Trophoblast cell (in vitro differentiated cells and primary cell): ENCODE measurements around the gene NHP2.

Experiments
- DNase-seq, 2 donors: peaks; one replicate each; pipeline ENCODE4 v3.0.0-alpha.2; 2016
- H2AFZ ChIP-seq: 2 replicates; pipeline ENCODE4 v1.6.1; 2013; ENCODE audit warnings: low read length, moderate library complexity, mild to moderate bottlenecking; ENCODE audit not compliant: insufficient read depth, poor library complexity
- H2AK5ac ChIP-seq: 2 replicates; pipeline ENCODE4 v1.6.1; 2013; ENCODE audit warnings: mild to moderate bottlenecking, low read length
- H2BK120ac ChIP-seq: 2 replicates; pipeline ENCODE4 v1.6.1; 2013; ENCODE audit warnings: low read length, mild to moderate bottlenecking, moderate library complexity; ENCODE audit not compliant: insufficient read depth, poor library complexity
- H2BK12ac ChIP-seq: 2 replicates; pipeline ENCODE4 v1.6.1; 2013; ENCODE audit warnings: mild to moderate bottlenecking, low read length, moderate library complexity
- H2BK5ac ChIP-seq: 2 replicates; pipeline ENCODE4 v1.6.1; 2013; ENCODE audit warnings: low read length, low read depth, moderate library complexity, mild to moderate bottlenecking; ENCODE audit not compliant: poor library complexity
- H3K14ac ChIP-seq: 2 replicates; pipeline ENCODE4 v1.6.1; 2013; ENCODE audit warnings: mild to moderate bottlenecking, low read length
- H3K18ac ChIP-seq: 2 replicates; pipeline ENCODE4 v1.6.1; 2013; ENCODE audit warnings: mild to moderate bottlenecking, low read length
- H3K23ac ChIP-seq: 2 replicates; pipeline ENCODE4 v1.6.1; 2013; ENCODE audit warnings: low read length
- H3K27ac ChIP-seq: 2 replicates; pipeline ENCODE4 v1.5.1; 2013; ENCODE audit warnings: low read depth, mild to moderate bottlenecking, inconsistent platforms, low read length, moderate library complexity
- H3K27me3 ChIP-seq: 2 replicates; pipeline ENCODE4 v1.6.1; 2013; ENCODE audit warnings: inconsistent platforms, mild to moderate bottlenecking, low read length, moderate library complexity; ENCODE audit not compliant: insufficient read depth
- H3K36me3 ChIP-seq, 2 experiments: 1 replicate in 1 of 2; 2 replicates in 1 of 2; pipeline ENCODE4 v1.6.1; 2013; ENCODE audit warnings: low read length in 2 of 2, mild to moderate bottlenecking in 2 of 2, moderate library complexity in 1 of 2; ENCODE audit not compliant: insufficient read depth in 2 of 2, control insufficient read depth in 1 of 2
- H3K4ac ChIP-seq: 2 replicates; pipeline ENCODE4 v1.6.1; 2013; ENCODE audit warnings: low read depth, mild to moderate bottlenecking, low read length, moderate library complexity
- H3K4me1 ChIP-seq, 2 experiments: 1 replicate in 1 of 2; 2 replicates in 1 of 2; pipeline ENCODE4 v1.6.1; 2013; ENCODE audit warnings: low read length in 2 of 2, mild to moderate bottlenecking in 2 of 2, moderate library complexity in 1 of 2; ENCODE audit not compliant: insufficient read depth in 2 of 2, control insufficient read depth in 1 of 2
- H3K4me2 ChIP-seq: 2 replicates; pipeline ENCODE4 v1.6.1; 2013; ENCODE audit warnings: inconsistent platforms, mild to moderate bottlenecking, low read length, moderate library complexity
- H3K4me3 ChIP-seq: 2 replicates; pipeline ENCODE4 v1.5.1; 2013; ENCODE audit warnings: mild to moderate bottlenecking, low read depth, low read length, inconsistent platforms
- H3K79me1 ChIP-seq: one replicate; pipeline ENCODE4 v1.6.1; 2013; ENCODE audit warnings: low read length
- H3K79me2 ChIP-seq: 2 replicates; pipeline ENCODE4 v1.6.1; 2013; ENCODE audit warnings: low read length, mild to moderate bottlenecking; ENCODE audit not compliant: control insufficient read depth, insufficient read depth, poor library complexity
- H3K9ac ChIP-seq: 2 replicates; pipeline ENCODE4 v1.6.1; 2013; ENCODE audit warnings: mild to moderate bottlenecking, low read length
- H3K9me3 ChIP-seq: 2 replicates; pipeline ENCODE4 v1.6.1; 2013; ENCODE audit warnings: low read depth, mild to moderate bottlenecking, control low read depth, inconsistent platforms, low read length; ENCODE audit not compliant: insufficient read depth
- H4K12ac ChIP-seq: 2 replicates; pipeline ENCODE4 v1.6.1; 2013; ENCODE audit warnings: low read depth, mild to moderate bottlenecking, low read length, moderate library complexity
- H4K8ac ChIP-seq: 2 replicates; pipeline ENCODE4 v1.6.1; 2013; ENCODE audit warnings: low read depth, mild to moderate bottlenecking, low read length, moderate library complexity
- H4K91ac ChIP-seq: one replicate; pipeline ENCODE4 v1.6.1; 2013; ENCODE audit warnings: low read depth, mild to moderate bottlenecking, low read length, moderate library complexity
- WGBS: extraction: QIAGEN DNeasy Blood & Tissue Kit; methylation state at CpG from one replicate; pipeline ENCODE4 v1.1.7; 2013; ENCODE audit warnings: missing lambda C conversion rate; ENCODE audit not compliant: insufficient read length, insufficient coverage; ENCODE audit errors: extremely low coverage; 5-methylcytosine and 5-hydroxymethylcytosine counted together

Gene NHP2

DNA sequence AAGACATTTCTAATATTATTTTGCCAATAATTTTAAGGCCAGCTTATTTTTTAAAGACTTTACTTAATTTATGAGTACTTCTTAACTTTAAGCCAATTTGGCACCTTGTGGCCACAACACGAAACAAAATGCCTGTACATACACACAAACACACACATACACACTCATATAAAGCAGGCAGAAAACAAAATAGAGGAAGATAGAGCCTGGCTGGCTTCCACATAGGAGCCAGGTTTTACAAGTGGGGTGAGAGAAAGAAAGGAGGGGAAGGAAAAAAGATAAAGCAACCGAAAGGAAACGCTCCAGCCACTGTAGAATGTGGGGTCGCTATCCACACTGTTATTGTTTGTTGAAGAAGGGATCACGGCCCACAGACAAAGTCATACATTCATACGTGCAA lies 23.1 kb upstream of the NHP2 start:
- Histone ChIP-seq H2BK120ac (no peak overlapping the region), H3K4me2 (no peak overlapping the region), H2BK5ac (no peak overlapping the region), H2BK12ac (no peak overlapping the region), H3K27ac (no peak overlapping the region), H3K18ac (no peak overlapping the region), H3K27me3 (no peaks in the 10 kb centered on the region), H3K9ac (no peak overlapping the region), H3K14ac (no peak overlapping the region), H3K36me3 (no peaks in the 10 kb centered on the region), H3K79me2 (no peaks in the 10 kb centered on the region), H3K4ac (no peak overlapping the region), H4K91ac (no peak overlapping the region), H3K4me1 (no peaks in the 10 kb centered on the region), H4K8ac (no peak overlapping the region), H2AK5ac (no peak overlapping the region), H3K79me1 (no peaks in the 10 kb centered on the region), H3K23ac (no peak overlapping the region), H3K9me3 (no peaks in the 10 kb centered on the region), H4K12ac (no peak overlapping the region), H3K4me3 (no peak overlapping the region), H2AFZ (no peak overlapping the region)
- DNase-seq, result no peak
- no CpG with 5 or more reads among the region's 6 CpGs for WGBS

DNA sequence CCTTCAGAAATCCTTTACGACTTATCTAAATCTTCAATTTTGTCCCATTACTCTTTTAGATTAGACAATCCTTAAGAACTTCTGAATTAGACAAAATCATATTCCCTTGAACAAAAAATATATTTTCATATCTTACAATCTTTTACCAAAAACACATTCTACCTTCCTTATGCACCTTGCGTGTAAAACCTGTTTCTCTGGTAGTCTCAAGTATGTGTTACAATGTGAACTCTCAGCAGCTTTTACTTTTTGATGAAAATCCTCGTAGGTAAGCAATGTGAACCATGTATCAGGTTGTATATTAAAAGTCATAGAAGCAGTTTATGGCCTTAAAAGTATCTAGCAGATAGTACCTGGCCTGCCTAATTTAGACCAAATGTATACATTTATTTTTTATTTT lies 20.8 kb upstream of the NHP2 start:
- H3K27me3 ChIP-seq, result no peaks in the 10 kb centered on the region
- no peak overlapping the region for H4K91ac ChIP-seq
- H2BK5ac ChIP-seq, result no peak overlapping the region
- no peak overlapping the region for H2BK120ac ChIP-seq
- H3K9me3 ChIP-seq, result no peaks in the 10 kb centered on the region
- H2BK12ac ChIP-seq, result no peak overlapping the region
- no peak for DNase-seq
- no peaks in the 10 kb centered on the region for H3K4me1 ChIP-seq
- H2AK5ac ChIP-seq, result no peak overlapping the region
- H3K27ac ChIP-seq, result no peak overlapping the region
- H3K36me3 ChIP-seq, result no peaks in the 10 kb centered on the region
- no peak overlapping the region for H4K8ac ChIP-seq
- H3K79me2 ChIP-seq, result no peaks in the 10 kb centered on the region
- H2AFZ ChIP-seq, result no peak overlapping the region
- no peaks in the 10 kb centered on the region for H3K79me1 ChIP-seq
- no peak overlapping the region for H3K9ac ChIP-seq
- no peak overlapping the region for H3K4me2 ChIP-seq
- WGBS, result 100% methylated on average over 1 of the region's 3 CpGs
- no peak overlapping the region for H3K4me3 ChIP-seq
- H4K12ac ChIP-seq, result no peak overlapping the region
- H3K14ac ChIP-seq, result no peak overlapping the region
- no peak overlapping the region for H3K4ac ChIP-seq
- H3K18ac ChIP-seq, result no peak overlapping the region
- H3K23ac ChIP-seq, result no peak overlapping the region

DNA sequence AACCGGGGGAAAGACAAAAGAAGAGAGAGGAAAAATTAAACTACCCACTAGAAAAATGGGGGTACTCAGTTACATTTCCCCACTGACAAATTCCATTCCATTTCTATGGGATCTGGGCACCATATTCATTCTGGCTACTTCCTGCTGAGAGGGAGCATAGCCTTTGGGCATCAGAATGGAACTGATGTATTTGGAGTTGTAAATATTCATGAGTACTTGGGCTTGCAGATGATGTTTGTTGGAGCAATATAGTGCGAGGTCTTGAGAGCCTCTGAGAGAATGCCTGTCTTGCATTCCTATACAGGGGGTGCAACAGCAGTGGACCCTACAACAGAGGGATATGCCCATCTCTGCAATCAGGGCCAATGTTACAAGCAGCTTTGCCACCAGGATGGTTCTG lies 16.8 kb upstream of the NHP2 start:
- Histone ChIP-seq H3K27ac (no peak overlapping the region), H3K4me2 (no peak overlapping the region), H4K91ac (no peak overlapping the region), H2BK120ac (no peak overlapping the region), H2AK5ac (no peak overlapping the region), H3K4ac (no peak overlapping the region), H3K18ac (no peak overlapping the region), H3K27me3 (no peaks in the 10 kb centered on the region), H3K4me1 (no peaks in the 10 kb centered on the region), H4K12ac (no peak overlapping the region), H3K79me2 (no peaks in the 10 kb centered on the region), H3K79me1 (no peaks in the 10 kb centered on the region), H3K36me3 (no peaks in the 10 kb centered on the region), H3K9ac (no peak overlapping the region), H3K9me3 (no peaks in the 10 kb centered on the region), H4K8ac (no peak overlapping the region), H2BK5ac (no peak overlapping the region), H3K14ac (no peak overlapping the region), H2BK12ac (no peak overlapping the region), H3K23ac (no peak overlapping the region), H2AFZ (no peak overlapping the region), H3K4me3 (no peak overlapping the region)
- WGBS, result no CpG with 5 or more reads among the region's 2 CpGs
- DNase-seq, result no peak

DNA sequence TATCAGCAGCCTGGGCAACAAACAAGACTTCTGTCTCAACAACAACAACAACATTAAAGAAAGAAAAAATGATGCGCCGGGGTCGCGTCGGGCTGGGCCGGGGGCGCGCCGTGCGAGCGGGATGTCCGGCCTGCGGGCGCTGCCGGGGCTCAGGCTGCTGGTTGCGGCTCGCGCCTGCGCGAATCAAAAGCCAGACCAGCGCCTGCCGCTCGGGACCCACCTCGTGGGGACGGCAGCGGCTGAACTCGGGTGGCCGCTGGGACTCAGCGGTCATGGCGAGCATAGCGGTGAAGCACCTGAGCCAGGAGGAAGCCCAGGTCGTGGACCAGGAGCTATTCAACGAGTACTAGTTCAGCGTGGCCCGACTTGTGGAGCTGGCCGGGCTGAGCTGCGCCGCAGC lies 11.9 kb upstream of the NHP2 start:
- Histone ChIP-seq H3K14ac (no peak overlapping the region), H2AK5ac (no peak overlapping the region), H2AFZ (no peak overlapping the region), H4K12ac (no peak overlapping the region), H3K9ac (no peak overlapping the region), H3K9me3 (no peaks in the 10 kb centered on the region), H3K79me2 (no peaks in the 10 kb centered on the region), H3K4me2 (no peak overlapping the region), H3K4me1 (no peaks in the 10 kb centered on the region), H2BK12ac (no peak overlapping the region), H2BK5ac (no peak overlapping the region), H3K36me3 (no peaks in the 10 kb centered on the region), H3K4me3 (no peak overlapping the region), H3K4ac (no peak overlapping the region), H2BK120ac (no peak overlapping the region), H3K27ac (no peak overlapping the region), H3K23ac (no peak overlapping the region), H3K27me3 (no peaks in the 10 kb centered on the region), H4K8ac (no peak overlapping the region), H3K18ac (no peak overlapping the region), H4K91ac (no peak overlapping the region), H3K79me1 (no peaks in the 10 kb centered on the region)
- no peak for DNase-seq
- no CpG with 5 or more reads among the region's 38 CpGs for WGBS
